HG03103 (cell line): ENCODE data around the gene DCST2.
A peak's percentile ranks its signal among the peaks of the same experiment; 100 is the strongest.
"Not testable (repeated sequence)": the region's sequence is repeated elsewhere in the genome, so short reads cannot be mapped to it uniquely, and the experiment has no call there.

ENCODE experiments used
- ATAC-seq: cut with Tn5 transposase; IDR thresholded peaks from one replicate; pipeline ENCODE4 v1.9.1; 2021; ENCODE audit warnings: low read depth; ENCODE audit not compliant: unreplicated experiment

DCST2 gene

DNA sequence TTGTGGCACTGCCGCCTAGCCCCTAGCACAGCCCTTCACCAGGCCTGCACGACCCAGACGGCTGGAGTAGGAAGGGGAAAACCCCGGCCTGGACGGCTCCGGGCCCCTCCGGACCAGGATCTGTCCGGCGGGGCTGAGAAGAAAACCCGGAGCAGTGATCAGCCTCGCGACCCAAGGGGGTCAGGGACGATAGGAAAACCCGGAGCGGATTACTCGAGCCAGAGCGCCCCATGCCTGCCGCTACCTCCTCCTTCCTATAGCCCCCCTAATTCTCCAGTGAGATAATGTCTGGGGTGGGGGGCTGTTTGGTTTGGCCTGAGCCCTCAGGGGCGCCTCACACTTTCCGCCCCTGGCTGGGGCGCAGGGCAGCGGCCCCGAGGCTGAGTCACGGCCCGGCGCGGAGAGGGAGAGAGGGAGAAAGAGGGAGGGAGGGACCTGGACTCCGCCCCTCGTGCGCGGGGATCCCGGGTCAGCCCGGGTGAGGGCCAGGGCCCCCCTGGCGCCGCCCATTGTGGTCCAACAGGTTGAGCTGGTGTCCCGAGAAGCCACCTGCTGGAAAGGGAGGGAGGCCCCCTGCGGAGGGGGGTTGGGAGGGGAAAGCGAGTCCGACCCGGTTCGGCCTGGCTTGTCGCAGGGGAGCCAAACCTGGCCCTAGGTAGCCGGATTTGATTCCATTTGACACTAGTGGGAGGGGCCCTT, 32.7 kb downstream of the DCST2 start:
- ATAC-seq, result peak; percentile 31

DNA sequence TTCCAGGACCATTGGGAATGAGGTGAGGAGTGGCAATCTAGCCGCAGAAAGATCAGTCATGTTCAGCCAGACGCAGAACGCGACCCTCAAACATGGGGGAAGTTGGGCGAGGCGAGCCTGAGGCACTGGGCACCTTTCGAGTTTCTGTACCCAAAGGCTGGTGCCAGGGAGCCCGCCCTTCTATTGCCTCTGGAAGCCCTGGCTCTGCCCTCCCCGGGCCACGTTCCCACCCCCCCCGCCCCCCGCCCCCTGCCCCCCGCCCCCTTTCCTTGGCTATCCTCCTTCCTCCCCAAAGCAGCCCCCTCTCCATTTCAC, 33.2 kb downstream of the DCST2 start:
- ATAC-seq, result no peak

DNA sequence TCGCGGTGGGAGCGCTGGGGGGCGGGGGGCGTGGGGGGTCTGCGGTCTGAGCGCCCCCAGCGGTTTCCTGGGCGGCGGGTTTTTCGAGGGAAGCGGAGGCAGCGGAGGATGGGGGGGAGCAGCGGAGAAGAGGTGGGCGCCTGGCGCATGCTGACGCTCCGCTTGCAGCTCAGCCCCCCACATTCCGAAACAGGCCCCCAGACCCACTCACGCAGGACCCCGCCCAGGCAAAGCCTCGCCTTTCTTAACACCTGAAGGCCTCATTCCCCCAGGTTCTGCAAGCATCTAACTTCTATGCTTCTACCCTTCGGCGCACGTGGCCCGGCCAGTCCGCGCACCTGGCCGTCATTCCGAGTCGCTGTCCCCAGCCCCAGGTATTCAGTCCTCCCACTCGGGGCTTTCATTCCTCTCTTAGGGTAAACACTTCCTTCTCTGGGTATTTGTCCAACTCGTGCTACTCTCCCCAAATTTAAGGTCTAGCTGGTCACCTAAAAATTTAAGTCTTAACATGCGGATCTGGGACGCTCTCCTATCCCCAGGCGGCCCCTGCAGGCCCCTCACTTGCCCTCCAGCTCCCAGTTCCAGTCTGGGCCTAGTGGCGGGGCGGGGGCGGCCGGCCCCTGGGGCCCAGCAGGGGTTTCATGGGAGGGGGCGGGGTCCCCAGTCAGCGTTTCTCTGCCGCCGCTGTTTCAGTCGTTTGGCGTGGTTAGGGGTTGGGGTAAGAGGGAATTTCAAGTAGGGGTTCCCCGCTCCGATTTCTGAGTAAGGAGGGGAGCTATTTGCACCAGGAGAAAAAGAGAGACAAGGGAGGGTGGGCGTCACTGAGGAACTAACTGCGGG, 33.8 kb downstream of the DCST2 start:
- no peak for ATAC-seq

DNA sequence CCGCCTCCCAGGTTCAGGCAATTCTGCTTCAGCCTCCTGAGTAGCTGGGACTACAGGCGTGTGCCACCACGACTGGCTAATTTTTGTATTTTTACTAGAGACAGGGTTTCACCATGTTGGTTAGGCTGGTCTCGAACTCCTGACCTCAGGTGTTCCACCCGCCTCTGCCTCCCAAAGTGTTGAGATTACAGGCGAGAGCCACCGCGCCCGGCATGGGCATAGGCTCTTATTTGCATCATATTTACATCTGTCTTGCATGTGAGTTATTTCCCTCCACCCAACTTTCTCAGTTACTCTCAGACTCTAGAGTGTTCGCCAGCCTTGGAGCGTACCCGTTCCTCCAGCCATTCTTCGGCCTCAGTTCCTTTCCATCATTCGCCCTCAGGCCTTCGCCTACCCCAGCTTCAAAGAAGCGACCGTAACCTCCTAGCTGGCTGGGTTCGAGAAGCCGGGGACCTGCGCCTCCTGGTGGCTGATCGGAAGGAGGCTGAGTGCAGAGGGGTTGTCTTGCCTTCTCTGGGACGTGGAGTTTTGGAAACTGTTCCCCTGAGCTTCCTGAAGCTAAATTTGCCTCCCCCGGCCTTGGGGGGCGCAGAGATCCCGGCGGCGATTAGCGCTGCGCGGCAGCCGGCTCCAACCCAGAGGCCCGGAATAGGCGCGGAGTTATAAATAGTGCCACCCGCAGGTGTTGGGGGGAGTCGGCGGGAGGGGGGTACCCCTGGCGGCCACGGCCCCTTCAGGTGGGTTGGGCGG, 34.6 kb downstream of the DCST2 start:
- ATAC-seq, result no peak

- ATAC-seq, result no peak
These were observed 35.3 kb downstream of the DCST2 start for GRCh38 chr1:154998201-154998780.

GRCh38 chr1:154996966-154997701, 36.4 kb downstream of the DCST2 start:
- ATAC-seq, result no peak

DNA sequence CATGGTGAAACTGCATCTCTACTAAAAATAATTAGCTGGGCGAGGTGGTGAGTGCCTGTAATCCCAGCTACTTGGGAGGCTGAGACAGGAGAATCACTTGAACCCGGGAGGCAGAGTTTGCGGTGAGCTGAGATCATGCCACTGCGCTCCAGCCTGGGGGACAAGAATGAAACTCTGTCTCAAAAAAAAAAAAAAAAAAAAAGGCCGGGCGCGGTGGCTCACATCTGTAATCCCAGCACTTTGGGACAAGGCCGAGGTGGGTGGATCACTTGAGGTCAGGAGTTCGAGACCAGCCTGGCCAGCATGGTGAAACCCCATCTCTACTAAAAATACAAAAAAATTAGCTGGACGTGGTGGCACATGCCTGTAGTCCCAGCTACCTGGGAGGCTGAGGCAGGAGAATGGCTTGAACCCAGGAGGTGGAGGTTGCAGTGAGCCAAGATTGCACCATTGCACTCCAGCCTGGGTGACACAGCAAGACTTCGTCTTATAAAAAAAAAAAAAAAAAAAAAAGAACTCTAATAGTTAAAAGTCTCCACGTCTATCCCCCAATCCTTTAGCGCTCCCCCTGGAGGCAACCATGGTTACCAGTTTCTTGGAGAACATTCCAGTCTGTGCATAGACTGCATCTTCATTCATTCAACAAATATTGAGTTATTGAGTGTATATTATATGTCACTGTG, 38.1 kb downstream of the DCST2 start:
- ATAC-seq, result not testable (repeated sequence)

DNA sequence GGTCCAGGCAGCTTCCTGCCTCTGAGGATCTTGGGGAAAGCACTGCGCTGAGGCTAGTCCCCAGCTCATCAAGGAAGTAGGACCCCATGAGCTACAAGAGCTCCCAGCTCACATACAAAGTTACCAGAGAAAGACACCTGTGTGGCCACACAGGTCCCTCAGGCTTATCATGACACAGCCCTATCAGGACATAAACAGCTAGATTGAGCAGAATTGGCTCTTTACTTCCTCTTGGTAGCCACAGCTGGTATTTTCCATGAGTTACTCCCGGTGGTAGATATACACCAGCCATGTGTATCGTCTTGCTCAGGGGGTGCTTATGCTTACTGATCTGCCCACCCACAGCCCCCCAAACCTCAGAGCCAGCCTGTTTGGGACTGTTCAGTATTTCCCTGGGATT, 39.0 kb downstream of the DCST2 start:
- no peak for ATAC-seq

GRCh38 chr1:154994269-154994587, 39.4 kb downstream of the DCST2 start:
- ATAC-seq, result no peak

DNA sequence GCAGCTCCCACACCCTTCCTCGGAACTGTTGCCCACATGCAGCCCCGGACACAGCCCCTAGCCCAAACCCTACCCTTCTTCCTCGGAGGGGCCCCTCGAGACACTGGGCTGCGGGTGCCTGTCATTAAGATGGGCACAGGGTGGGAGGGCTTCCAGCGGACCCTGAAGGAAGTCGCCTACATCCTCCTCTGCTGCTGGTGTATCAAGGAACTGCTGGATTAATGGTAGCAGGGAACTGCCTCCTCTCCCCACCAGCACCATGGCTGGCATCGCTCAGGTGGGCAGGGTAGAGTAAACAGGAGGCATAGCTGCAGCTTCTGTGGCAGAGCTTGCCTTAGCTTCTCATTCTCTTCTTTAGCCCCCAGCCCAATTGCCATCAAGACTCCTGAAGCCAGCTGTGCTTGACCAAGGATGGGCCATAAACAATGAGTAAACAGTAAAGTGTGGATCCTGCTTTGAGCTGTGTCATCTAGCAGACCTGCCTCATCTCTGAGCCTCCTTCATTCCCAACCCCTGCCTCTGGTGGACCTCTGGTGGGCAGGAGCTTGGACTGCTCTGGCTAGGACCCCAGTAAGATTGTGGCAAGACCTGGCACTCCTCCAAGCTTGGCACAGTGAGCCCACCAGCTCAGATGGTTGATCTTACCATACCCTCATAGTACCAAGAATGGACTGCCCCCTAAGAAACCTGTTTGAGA, 39.9 kb downstream of the DCST2 start, which contains the start of gene LENEP:
Gene LENEP (plus strand): TSS at position 15 of the 697 bp plus-strand sequence. CDS start 22 bp downstream, at position 37.
- no peak for ATAC-seq

GRCh38 chr1:154992721-154993571, 40.6 kb downstream of the DCST2 start:
- ATAC-seq, result no peak

- no peak for ATAC-seq
These were observed 43.3 kb downstream of the DCST2 start for GRCh38 chr1:154990276-154990675.

DNA sequence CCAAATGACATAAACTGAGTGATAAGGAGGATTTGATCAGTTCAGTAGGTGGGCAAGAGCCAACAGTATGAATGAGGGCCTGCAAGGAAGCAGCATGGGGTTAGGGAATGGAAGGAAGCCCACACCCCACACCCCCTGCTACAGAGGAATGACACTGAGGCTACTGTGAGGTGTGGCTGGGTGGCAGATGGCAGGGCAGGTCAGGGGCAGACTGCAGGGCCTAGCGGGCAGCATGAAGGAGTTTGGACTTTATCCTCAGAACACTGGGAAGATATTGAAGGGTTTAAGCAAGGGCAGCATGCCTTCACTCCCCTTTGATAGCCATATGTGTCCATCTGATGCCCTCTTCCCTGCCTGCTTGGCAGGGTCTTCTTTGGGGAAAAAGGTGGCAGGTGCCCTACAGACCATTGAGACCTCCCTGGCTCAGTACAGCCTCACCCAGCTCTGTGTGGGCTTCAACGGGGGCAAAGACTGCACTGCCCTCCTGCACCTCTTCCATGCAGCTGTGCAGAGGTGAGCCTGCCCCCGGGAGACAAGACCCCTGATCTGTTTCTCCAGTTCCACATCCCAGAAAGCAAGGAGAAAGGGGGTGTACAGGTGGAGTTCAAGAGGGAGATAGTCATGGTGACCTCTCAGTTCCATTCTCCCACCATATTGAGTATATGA, 44.3 kb downstream of the DCST2 start:
- ATAC-seq, result no peak

- no peak for ATAC-seq
These were observed 45.3 kb downstream of the DCST2 start for GRCh38 chr1:154988058-154988954.

DNA sequence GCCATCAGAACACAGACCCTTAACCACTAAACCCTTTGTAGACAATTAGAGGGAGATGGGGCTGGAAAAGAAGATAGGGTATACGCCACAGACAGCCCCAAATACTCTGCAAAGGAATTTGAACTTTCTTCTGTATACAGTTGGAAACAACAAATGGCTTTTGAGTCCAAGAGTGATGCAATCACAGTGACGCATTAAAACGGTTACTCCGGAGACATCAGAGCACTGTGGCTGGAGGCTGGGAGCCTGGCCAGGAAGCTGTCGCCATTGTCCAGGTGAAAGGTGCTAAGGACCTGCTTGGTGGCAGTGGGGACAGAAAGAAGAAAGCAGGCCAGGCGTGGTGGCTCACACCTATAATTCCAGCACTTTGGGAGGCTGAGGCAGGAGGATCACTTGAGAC, 46.3 kb downstream of the DCST2 start:
- no peak for ATAC-seq

DNA sequence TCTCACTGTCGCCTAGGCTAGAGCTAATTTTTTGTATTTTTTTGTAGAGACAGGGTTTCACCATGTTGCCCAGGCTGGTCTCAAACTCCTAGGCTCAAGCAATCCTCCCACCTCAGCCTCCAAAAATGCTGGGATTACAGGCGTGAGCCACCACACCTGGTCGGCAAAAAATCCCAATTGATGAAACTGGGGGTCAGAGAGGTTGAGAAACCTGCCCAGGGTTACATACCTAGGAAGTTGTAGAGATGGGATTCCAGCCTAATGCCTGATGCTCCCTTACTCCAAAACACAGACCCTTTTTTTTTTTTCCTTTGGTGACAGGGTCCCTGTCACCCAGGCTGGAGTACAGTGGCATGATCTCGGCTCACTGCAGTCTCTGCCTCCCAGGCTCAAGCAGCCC, 46.8 kb downstream of the DCST2 start:
- not testable (repeated sequence) for ATAC-seq
